Measurements from ENCODE around the gene PPP2R5C. TPM values are rescaled to one million over a fixed set of nuclear protein-coding genes. Genes with fewer than 3 reads are reported as not detected.

The PPP2R5C gene
- total RNA-seq, 1 experiment from 2014 or later, result 301 TPM

DNA sequence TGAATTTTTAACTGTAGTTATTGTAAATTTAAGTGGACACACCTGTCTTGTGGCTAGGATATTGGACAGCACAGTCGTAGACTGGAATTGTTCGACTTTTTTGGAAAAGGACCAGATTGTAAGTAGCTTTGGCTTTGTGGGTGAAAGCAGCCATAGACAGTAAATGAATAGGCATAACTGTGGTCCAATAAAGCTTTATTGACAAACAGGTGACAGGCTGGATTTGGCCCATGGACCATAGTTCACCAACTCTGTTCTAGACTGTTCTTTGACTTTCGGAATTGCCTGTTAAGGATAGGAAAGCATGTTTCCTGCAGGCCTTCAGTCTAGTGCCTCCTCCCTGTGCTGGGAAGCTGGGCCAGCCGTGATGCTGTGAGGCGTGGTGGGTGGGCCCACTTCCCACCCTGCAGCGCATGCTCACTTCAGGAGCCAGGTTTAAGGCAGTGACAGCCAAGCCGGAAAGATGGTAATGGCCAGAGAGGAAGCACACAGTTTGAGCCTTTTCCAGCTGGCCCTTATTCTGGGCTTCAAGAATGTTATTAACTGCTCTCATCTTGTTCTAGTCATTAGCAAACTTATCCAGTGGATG, 51.8 kb downstream of the PPP2R5C start:
- peaks cover 75% of the 10 kb centered on the region for H3K4me1 ChIP-seq (ENCODE audit: low read length)
- DNase-seq, result no peak
- H3K27ac ChIP-seq (ENCODE audit: low read length), result peak overlapping the region; percentile 95
- H3K9ac ChIP-seq (ENCODE audit: low read length), result peak overlapping the region; percentile 27
- peaks cover 84% of the 10 kb centered on the region for H3K79me2 ChIP-seq (ENCODE audit: low read length)
- peak overlapping the region; percentile 75 for H3K4me3 ChIP-seq (ENCODE audit: low read length)
- no peaks in the 10 kb centered on the region for H3K27me3 ChIP-seq (ENCODE audit: low read length)
- H4K20me1 ChIP-seq (ENCODE audit: insufficient read depth, low read depth, low read length), result peaks cover 35% of the 10 kb centered on the region
- H3K4me2 ChIP-seq (ENCODE audit: low read depth, low read length, poor library complexity, severe bottlenecking), result peak overlapping the region; percentile 91
- H3K9me3 ChIP-seq (ENCODE audit: low read length), result no peaks in the 10 kb centered on the region
- peaks cover 9% of the 10 kb centered on the region; the same call in 1 of the 2 replicates for H3K36me3 ChIP-seq (ENCODE audit: insufficient read depth, low read length)
- H2AFZ ChIP-seq (ENCODE audit: low read length), result no peak overlapping the region
- no peaks in the 10 kb centered on the region for H3K9me2 ChIP-seq (replicated peaks; ENCODE audit: insufficient read depth, low read length)

DNA sequence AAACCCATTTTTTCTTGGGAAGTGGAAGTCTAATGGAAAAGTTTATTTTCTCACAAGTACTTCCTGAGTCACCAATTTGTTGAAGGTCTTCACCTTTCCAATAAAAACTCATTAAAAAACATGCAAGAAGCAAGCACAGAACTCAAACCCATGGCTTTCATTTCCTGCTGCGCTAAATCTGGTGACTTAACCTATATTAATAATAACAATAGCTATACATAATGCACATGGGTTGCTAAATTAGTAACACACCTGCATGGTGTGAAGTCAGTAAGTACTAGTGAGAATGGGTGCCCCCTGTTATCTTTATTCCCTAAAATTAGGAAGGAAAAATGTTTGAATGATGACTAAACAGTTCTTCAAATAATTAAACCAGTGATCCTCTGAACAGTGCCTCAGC, 52.3 kb downstream of the PPP2R5C start:
- peak overlapping the region; percentile 91 for H3K4me2 ChIP-seq (ENCODE audit: low read depth, low read length, poor library complexity, severe bottlenecking)
- no peaks in the 10 kb centered on the region for H3K9me3 ChIP-seq (ENCODE audit: low read length)
- peaks cover 74% of the 10 kb centered on the region for H3K4me1 ChIP-seq (ENCODE audit: low read length)
- no peak overlapping the region for H2AFZ ChIP-seq (ENCODE audit: low read length)
- peak; percentile 72 for DNase-seq
- no peaks in the 10 kb centered on the region for H3K27me3 ChIP-seq (ENCODE audit: low read length)
- H3K36me3 ChIP-seq (ENCODE audit: insufficient read depth, low read length), result peaks cover 9% of the 10 kb centered on the region; the same call in 1 of the 2 replicates
- peak overlapping the region; percentile 37 for H3K9ac ChIP-seq (ENCODE audit: low read length)
- peak overlapping the region; percentile 75 for H3K4me3 ChIP-seq (ENCODE audit: low read length)
- peaks cover 85% of the 10 kb centered on the region for H3K79me2 ChIP-seq (ENCODE audit: low read length)
- H3K9me2 ChIP-seq (replicated peaks; ENCODE audit: insufficient read depth, low read length), result no peaks in the 10 kb centered on the region
- peaks cover 35% of the 10 kb centered on the region for H4K20me1 ChIP-seq (ENCODE audit: insufficient read depth, low read depth, low read length)
- peak overlapping the region; percentile 95 for H3K27ac ChIP-seq (ENCODE audit: low read length)

DNA sequence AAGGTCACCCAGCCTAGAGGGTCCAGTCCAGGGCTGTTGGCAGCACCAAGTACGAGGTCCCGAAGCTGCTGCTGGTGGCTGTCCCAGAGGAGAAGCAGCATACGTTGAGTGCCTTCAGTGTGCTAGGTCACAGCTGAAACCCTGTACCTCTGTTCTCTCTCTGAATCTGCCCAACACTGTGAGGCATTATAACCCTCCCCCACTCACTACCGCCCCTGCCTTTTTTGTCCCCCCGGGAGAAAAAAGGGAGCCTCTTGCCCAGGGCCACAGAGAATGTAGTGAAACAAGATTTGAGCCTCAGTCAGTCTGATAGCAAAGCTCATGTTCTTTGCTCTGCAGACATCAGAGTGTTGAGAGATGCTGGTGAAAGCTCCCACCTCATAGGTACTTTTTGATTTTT, 53.4 kb downstream of the PPP2R5C start:
- peak overlapping the region; percentile 37 for H3K9ac ChIP-seq (ENCODE audit: low read length)
- H3K4me2 ChIP-seq (ENCODE audit: low read depth, low read length, poor library complexity, severe bottlenecking), result peak overlapping the region; percentile 91
- H3K4me3 ChIP-seq (ENCODE audit: low read length), result peak overlapping the region; percentile 75; the same call in 1 of the 2 replicates
- H3K4me1 ChIP-seq (ENCODE audit: low read length), result peaks cover 79% of the 10 kb centered on the region
- H3K79me2 ChIP-seq (ENCODE audit: low read length), result peaks cover 96% of the 10 kb centered on the region
- no peaks in the 10 kb centered on the region for H3K9me3 ChIP-seq (ENCODE audit: low read length)
- no peaks in the 10 kb centered on the region for H3K27me3 ChIP-seq (ENCODE audit: low read length)
- peaks cover 35% of the 10 kb centered on the region for H4K20me1 ChIP-seq (ENCODE audit: insufficient read depth, low read depth, low read length)
- H3K36me3 ChIP-seq (ENCODE audit: insufficient read depth, low read length), result peaks cover 9% of the 10 kb centered on the region; the same call in 1 of the 2 replicates
- no peak for DNase-seq
- H3K9me2 ChIP-seq (replicated peaks; ENCODE audit: insufficient read depth, low read length), result no peaks in the 10 kb centered on the region
- peak overlapping the region; percentile 95 for H3K27ac ChIP-seq (ENCODE audit: low read length)
- H2AFZ ChIP-seq (ENCODE audit: low read length), result no peak overlapping the region

DNA sequence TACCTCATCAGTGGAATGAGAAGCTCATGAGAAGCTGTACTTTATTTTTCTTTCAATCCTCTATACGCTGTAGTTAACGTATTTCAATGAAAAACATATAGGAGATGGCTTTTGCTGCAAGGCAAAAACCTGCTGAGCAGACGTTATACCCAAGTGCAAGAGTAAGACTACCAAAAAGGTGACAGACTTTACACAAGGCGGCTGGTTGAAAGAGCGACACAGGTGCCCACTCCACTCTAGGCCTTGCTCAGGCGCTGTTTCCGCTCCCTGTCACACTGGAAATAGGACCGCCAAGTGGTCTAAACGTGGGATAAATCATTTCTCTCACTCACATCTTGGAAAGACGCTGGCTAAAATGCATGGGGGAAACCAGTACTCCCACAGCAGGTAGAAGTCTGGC, 54.5 kb downstream of the PPP2R5C start:
- Histone ChIP-seq H3K36me3 (ENCODE audit: insufficient read depth, low read length) (peaks cover 9% of the 10 kb centered on the region; the same call in 1 of the 2 replicates), H3K9ac (ENCODE audit: low read length) (no peak overlapping the region), H2AFZ (ENCODE audit: low read length) (no peak overlapping the region), H3K27ac (ENCODE audit: low read length) (peak overlapping the region; percentile 15), H4K20me1 (ENCODE audit: insufficient read depth, low read depth, low read length) (peaks cover 34% of the 10 kb centered on the region), H3K27me3 (ENCODE audit: low read length) (no peaks in the 10 kb centered on the region), H3K4me2 (ENCODE audit: low read depth, low read length, poor library complexity, severe bottlenecking) (no peak overlapping the region), H3K4me3 (ENCODE audit: low read length) (no peak overlapping the region), H3K4me1 (ENCODE audit: low read length) (peaks cover 83% of the 10 kb centered on the region), H3K9me2 (replicated peaks; ENCODE audit: insufficient read depth, low read length) (no peaks in the 10 kb centered on the region), H3K79me2 (ENCODE audit: low read length) (peaks cover 97% of the 10 kb centered on the region), H3K9me3 (ENCODE audit: low read length) (no peaks in the 10 kb centered on the region)
- DNase-seq, result no peak

DNA sequence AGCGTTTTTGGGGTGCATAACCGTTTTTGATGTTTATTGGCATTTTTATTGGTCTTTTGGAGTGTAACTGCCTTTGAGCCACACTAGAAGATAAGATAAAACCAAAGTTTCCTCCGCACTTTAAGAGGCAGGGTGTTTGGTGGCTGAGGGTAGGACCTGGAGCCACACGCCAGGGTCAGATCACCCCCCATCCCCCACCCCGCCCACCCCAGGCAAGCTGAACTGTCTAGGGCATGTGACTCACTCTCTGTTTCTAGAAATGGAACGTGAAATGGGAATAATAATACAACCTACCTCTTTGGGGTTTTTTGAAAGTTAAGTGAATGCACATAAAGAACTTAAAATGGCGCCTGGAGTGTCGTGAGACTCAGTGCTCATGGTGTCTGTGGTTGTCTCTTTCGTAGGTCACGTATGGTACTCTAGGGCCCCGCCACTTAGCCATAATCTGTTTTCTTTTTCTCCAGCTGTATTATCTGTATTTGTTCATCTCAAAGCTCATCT, 56.0 kb downstream of the PPP2R5C start:
- H3K9ac ChIP-seq (ENCODE audit: low read length), result no peak overlapping the region
- H3K9me2 ChIP-seq (replicated peaks; ENCODE audit: insufficient read depth, low read length), result no peaks in the 10 kb centered on the region
- H3K4me2 ChIP-seq (ENCODE audit: low read depth, low read length, poor library complexity, severe bottlenecking), result no peak overlapping the region
- H2AFZ ChIP-seq (ENCODE audit: low read length), result no peak overlapping the region
- peak overlapping the region; percentile 26; the same call in 1 of the 2 replicates for H3K27ac ChIP-seq (ENCODE audit: low read length)
- H3K27me3 ChIP-seq (ENCODE audit: low read length), result no peaks in the 10 kb centered on the region
- peaks cover 95% of the 10 kb centered on the region for H3K79me2 ChIP-seq (ENCODE audit: low read length)
- peaks cover 22% of the 10 kb centered on the region for H4K20me1 ChIP-seq (ENCODE audit: insufficient read depth, low read depth, low read length)
- DNase-seq, result no peak
- H3K4me3 ChIP-seq (ENCODE audit: low read length), result no peak overlapping the region
- no peaks in the 10 kb centered on the region for H3K9me3 ChIP-seq (ENCODE audit: low read length)
- peaks cover 81% of the 10 kb centered on the region for H3K4me1 ChIP-seq (ENCODE audit: low read length)
- H3K36me3 ChIP-seq (ENCODE audit: insufficient read depth, low read length), result peaks cover 5% of the 10 kb centered on the region; the same call in 1 of the 2 replicates

DNA sequence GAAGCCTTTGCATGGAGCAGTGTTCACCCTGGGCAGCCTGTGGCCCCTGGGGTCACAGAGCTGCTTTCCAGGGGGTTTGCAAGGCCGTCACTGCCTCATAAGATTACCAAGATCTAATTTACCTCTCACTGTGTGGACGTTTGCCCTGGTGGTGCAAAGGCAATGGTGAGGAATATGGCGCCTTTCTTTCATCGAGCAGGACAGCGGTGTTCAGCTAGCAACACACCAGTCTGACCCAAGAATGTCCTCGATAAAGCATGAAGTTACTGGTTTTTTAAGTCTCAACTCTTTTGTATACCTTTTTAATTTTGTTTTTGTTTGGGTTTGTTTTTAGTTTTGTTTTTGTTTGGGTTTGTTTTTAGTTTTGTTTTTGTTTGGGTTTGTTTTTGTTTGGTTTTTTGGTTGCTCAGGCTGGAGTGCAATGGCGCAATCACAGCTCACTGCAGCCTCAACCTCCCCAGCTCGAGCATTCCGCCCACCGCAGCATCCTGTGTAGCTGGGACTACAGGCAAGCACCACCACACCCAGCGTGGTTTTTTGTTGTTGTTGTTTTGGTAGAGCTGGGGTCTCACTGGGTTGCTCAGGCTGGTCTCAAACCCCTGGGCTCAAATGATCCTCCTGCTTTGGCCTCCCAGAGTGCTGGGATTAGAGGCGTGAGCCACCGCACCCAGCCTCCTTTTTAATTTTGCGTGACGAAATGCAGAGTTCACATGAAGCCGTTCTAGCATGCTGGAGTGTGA, 57.9 kb downstream of the PPP2R5C start:
- Histone ChIP-seq H3K9ac (ENCODE audit: low read length) (no peak overlapping the region), H3K4me2 (ENCODE audit: low read depth, low read length, poor library complexity, severe bottlenecking) (peak overlapping the region; percentile 47), H3K9me2 (replicated peaks; ENCODE audit: insufficient read depth, low read length) (no peaks in the 10 kb centered on the region)

DNA sequence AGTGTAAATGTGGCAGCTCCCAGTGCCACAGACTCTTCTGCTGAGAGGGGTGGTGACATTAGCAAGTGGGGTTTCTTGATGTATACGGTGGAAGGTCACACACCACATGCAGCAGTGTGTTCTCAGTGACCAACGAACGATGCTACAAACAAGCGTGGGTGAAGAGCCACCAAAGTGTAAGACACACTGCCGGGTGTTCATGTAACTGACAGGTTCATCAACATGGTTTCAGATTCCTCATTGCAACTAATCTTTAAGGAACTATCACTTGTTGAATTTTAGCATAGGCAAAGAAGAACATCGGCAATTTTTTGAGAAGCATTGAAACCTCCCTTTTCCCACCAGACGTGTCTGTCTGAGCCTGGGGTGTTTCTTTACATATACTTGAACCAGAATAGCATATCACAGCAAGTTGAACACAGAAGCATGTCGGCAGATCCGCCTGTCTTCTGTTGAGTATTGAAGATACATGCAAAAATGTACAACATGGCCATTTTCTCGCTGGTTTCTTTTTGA, 58.8 kb downstream of the PPP2R5C start:
- Histone ChIP-seq H3K4me3 (ENCODE audit: low read length) (peak overlapping the region; percentile 15; the same call in 1 of the 2 replicates), H3K27me3 (ENCODE audit: low read length) (no peaks in the 10 kb centered on the region), H3K9ac (ENCODE audit: low read length) (peak overlapping the region; percentile 35), H4K20me1 (ENCODE audit: insufficient read depth, low read depth, low read length) (peaks cover 2% of the 10 kb centered on the region; the same call in 1 of the 2 replicates), H3K4me2 (ENCODE audit: low read depth, low read length, poor library complexity, severe bottlenecking) (peak overlapping the region; percentile 47), H2AFZ (ENCODE audit: low read length) (no peak overlapping the region), H3K9me3 (ENCODE audit: low read length) (no peaks in the 10 kb centered on the region), H3K27ac (ENCODE audit: low read length) (peak overlapping the region; percentile 61), H3K79me2 (ENCODE audit: low read length) (peaks cover 95% of the 10 kb centered on the region), H3K4me1 (ENCODE audit: low read length) (peaks cover 81% of the 10 kb centered on the region), H3K36me3 (ENCODE audit: insufficient read depth, low read length) (peaks cover 1% of the 10 kb centered on the region), H3K9me2 (replicated peaks; ENCODE audit: insufficient read depth, low read length) (no peaks in the 10 kb centered on the region)
- peak; percentile 64 for DNase-seq

More for the DNA sequence above, 57.9 kb downstream of the PPP2R5C start:
- Histone ChIP-seq H3K79me2 (ENCODE audit: low read length) (peaks cover 95% of the 10 kb centered on the region), H3K9me3 (ENCODE audit: low read length) (no peaks in the 10 kb centered on the region), H3K4me3 (ENCODE audit: low read length) (no peak overlapping the region; the same call in 1 of the 2 replicates), H2AFZ (ENCODE audit: low read length) (no peak overlapping the region), H3K4me1 (ENCODE audit: low read length) (peaks cover 81% of the 10 kb centered on the region), H3K36me3 (ENCODE audit: insufficient read depth, low read length) (no peaks in the 10 kb centered on the region; the same call in 1 of the 2 replicates), H4K20me1 (ENCODE audit: insufficient read depth, low read depth, low read length) (peaks cover 10% of the 10 kb centered on the region; the same call in 1 of the 2 replicates), H3K27me3 (ENCODE audit: low read length) (no peaks in the 10 kb centered on the region), H3K27ac (ENCODE audit: low read length) (peak overlapping the region; percentile 61)
- DNase-seq, result no peak

DNA sequence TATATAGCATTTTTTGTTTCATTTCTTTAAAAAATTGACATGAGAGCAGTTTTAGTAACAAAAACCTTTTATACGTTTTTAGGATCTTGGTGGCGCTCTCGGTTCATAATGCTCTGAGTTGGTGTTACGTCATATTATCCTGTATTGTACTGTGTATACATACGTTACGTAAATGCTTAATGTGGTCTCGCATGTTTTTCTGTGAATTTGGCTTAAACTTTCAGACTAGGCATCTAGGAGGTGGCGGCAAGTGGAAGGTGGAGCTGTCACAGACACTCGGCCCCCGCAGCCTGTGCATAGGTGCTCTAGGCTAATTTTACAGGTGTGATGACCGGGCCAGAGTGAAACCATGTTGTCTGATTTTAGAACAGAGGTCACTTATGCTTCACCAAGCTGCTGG, 60.0 kb downstream of the PPP2R5C start:
- Histone ChIP-seq H3K27ac (ENCODE audit: low read length) (0 out of 2 replicates have a peak overlapping the region, but pooled peaks have one; percentile 6), H3K27me3 (ENCODE audit: low read length) (no peaks in the 10 kb centered on the region), H3K9me2 (replicated peaks; ENCODE audit: insufficient read depth, low read length) (no peaks in the 10 kb centered on the region), H3K36me3 (ENCODE audit: insufficient read depth, low read length) (peaks cover 12% of the 10 kb centered on the region), H3K4me3 (ENCODE audit: low read length) (no peak overlapping the region), H3K4me1 (ENCODE audit: low read length) (peaks cover 86% of the 10 kb centered on the region), H2AFZ (ENCODE audit: low read length) (no peak overlapping the region), H3K79me2 (ENCODE audit: low read length) (peaks cover 95% of the 10 kb centered on the region), H4K20me1 (ENCODE audit: insufficient read depth, low read depth, low read length) (no peaks in the 10 kb centered on the region), H3K9ac (ENCODE audit: low read length) (no peak overlapping the region), H3K9me3 (ENCODE audit: low read length) (no peaks in the 10 kb centered on the region), H3K4me2 (ENCODE audit: low read depth, low read length, poor library complexity, severe bottlenecking) (peak overlapping the region; percentile 36)
- no peak for DNase-seq
